IPS DF 6.9 (cell line): ENCODE measurements around the gene LIMCH1.

Experiments used
- DNase-seq: peaks from one replicate; pipeline ENCODE4 v3.0.0-alpha.2; 2013; ENCODE audit warnings: low read depth, low spot score
- H3K27ac ChIP-seq: one replicate; pipeline ENCODE4 v1.5.1; 2013; ENCODE audit warnings: low read length, control low read depth
- H3K27me3 ChIP-seq: 2 replicates; pipeline ENCODE4 v1.6.1; 2013; ENCODE audit warnings: mild to moderate bottlenecking, low read length; ENCODE audit not compliant: control insufficient read depth, insufficient read depth
- H3K36me3 ChIP-seq: 2 replicates; pipeline ENCODE4 v1.6.1; 2013; ENCODE audit warnings: low read length; ENCODE audit not compliant: control insufficient read depth, insufficient read depth
- H3K4me1 ChIP-seq: 2 replicates; pipeline ENCODE4 v1.6.1; 2013; ENCODE audit warnings: low read length; ENCODE audit not compliant: control insufficient read depth, insufficient read depth
- H3K4me3 ChIP-seq: 2 replicates; pipeline ENCODE4 v1.5.1; 2013; ENCODE audit warnings: mild to moderate bottlenecking, low read length
- H3K9me3 ChIP-seq: 2 replicates; pipeline ENCODE4 v1.6.1; 2013; ENCODE audit warnings: low read length, inconsistent platforms; ENCODE audit not compliant: control insufficient read depth, insufficient read depth
- WGBS: extraction: QIAGEN DNeasy Blood & Tissue Kit; methylation state at CpG from one replicate; pipeline ENCODE4 v1.1.7; 2013; ENCODE audit warnings: mixed read lengths, missing lambda C conversion rate; ENCODE audit not compliant: insufficient read length, insufficient coverage; 5-methylcytosine and 5-hydroxymethylcytosine counted together

The LIMCH1 gene

DNA sequence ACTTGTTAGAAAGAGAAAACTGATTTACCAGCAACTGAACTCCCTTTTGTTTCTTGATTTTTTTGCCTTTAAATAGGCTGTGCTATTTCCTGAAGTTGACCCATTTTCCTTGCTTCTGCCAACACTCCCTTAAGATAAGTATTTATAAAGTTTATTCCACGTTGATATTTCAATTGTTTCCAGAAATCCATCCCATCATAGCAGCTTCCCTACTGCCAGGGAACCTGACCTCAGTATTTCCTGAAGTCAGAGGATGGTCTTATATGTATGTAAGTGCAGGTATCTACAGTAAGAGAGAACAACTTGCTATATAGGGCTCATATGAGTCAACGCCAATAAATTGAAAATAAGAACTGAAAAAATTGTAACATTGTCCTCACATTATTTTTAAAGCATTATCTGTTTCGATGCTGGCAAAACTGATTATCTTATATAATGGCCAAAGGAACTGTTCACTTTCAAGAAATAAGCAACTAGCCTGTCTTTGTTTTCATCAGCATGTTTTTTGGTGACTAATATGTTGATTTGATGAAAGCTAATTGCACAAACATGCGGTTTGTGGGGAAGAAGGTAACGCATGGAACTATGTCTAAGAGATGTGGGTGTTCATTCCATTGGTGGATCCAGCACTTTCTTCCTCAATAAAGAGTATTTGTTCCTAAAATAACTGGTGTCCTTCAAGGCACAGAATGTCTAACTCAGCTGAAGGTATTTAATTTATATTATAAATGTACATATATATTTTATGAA is 4.7 kb downstream of the LIMCH1 start:
- no peak overlapping the region for H3K27ac ChIP-seq

DNA sequence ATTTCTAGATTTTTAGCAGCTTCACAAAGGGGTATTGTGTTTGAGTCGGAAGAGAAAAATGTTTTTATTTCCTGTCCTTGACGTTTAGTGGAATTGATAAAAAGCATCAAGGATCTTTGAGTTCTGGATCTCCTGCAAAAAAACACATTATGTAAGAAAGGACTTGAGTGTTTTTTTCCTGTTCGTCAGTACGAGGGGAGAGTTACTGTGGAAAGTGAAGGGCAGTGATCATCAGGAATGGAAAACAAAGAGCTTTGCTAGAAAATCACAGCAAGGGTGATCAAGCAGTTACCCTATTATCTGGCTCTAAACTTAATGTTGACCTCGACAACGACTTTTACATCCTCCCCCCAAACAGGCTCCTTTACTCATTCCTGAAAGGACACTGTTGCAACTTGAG is 7.3 kb downstream of the LIMCH1 start:
- DNase-seq, result no peak
- WGBS, result no CpG with 5 or more reads among the region's 6 CpGs
- Histone ChIP-seq H3K4me1 (no peaks in the 10 kb centered on the region; the same call in 1 of the 2 replicates), H3K27me3 (no peaks in the 10 kb centered on the region), H3K4me3 (no peak overlapping the region), H3K27ac (no peak overlapping the region), H3K9me3 (no peaks in the 10 kb centered on the region), H3K36me3 (no peaks in the 10 kb centered on the region)

More for the DNA sequence above, 4.7 kb downstream of the LIMCH1 start:
- Histone ChIP-seq H3K9me3 (no peaks in the 10 kb centered on the region), H3K36me3 (no peaks in the 10 kb centered on the region), H3K4me3 (no peak overlapping the region), H3K27me3 (no peaks in the 10 kb centered on the region), H3K4me1 (no peaks in the 10 kb centered on the region; the same call in 1 of the 2 replicates)
- WGBS, result no CpG with 5 or more reads among the region's 5 CpGs
- DNase-seq, result no peak

- WGBS, result no CpG with 5 or more reads among the region's 2 CpGs
Observed at GRCh38 chr4:41546638-41547037, 8.7 kb downstream of the LIMCH1 start.

GRCh38 chr4:41548305-41548880 is 10.4 kb downstream of the LIMCH1 start:
- no peak overlapping the region for H3K4me3 ChIP-seq
- no peaks in the 10 kb centered on the region for H3K9me3 ChIP-seq
- no peaks in the 10 kb centered on the region for H3K36me3 ChIP-seq
- DNase-seq, result no peak
- no peaks in the 10 kb centered on the region for H3K4me1 ChIP-seq
- no peak overlapping the region for H3K27ac ChIP-seq
- no CpG with 5 or more reads among the region's 3 CpGs for WGBS
- no peaks in the 10 kb centered on the region for H3K27me3 ChIP-seq

More at GRCh38 chr4:41546638-41547037, 8.7 kb downstream of the LIMCH1 start:
- DNase-seq, result no peak
- no peaks in the 10 kb centered on the region for H3K9me3 ChIP-seq
- H3K4me3 ChIP-seq, result no peak overlapping the region
- no peaks in the 10 kb centered on the region; the same call in 1 of the 2 replicates for H3K4me1 ChIP-seq
- no peaks in the 10 kb centered on the region for H3K27me3 ChIP-seq
- H3K36me3 ChIP-seq, result no peaks in the 10 kb centered on the region
- no peak overlapping the region for H3K27ac ChIP-seq

- no peak overlapping the region for H3K4me3 ChIP-seq
- no peak for DNase-seq
- H3K27ac ChIP-seq, result no peak overlapping the region
- H3K4me1 ChIP-seq, result no peaks in the 10 kb centered on the region
- no peaks in the 10 kb centered on the region for H3K27me3 ChIP-seq
- H3K36me3 ChIP-seq, result no peaks in the 10 kb centered on the region
- H3K9me3 ChIP-seq, result no peaks in the 10 kb centered on the region
- WGBS, result no CpG with 5 or more reads among the region's 3 CpGs
Observed at GRCh38 chr4:41549478-41549877, 11.5 kb downstream of the LIMCH1 start.

DNA sequence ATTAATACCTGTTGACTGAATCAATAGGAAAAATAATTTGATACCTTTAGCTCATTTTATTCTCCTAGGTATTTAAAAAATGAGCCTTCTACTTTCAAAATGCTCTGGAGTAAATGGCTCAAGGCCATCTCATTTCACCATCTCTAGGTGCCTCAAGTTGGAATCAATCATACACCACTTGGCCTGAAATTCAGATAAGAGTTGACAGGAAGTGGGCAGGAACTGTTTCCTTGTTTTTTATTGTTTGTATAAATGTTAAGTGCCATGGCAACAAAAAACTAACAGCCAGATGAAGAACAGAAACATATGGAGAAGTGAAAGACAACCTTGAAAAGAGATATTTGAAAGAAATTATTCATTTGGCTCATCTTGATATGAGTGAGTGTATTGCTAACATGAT is 12.4 kb downstream of the LIMCH1 start:
- H3K27me3 ChIP-seq, result no peaks in the 10 kb centered on the region
- H3K27ac ChIP-seq, result no peak overlapping the region
- H3K4me3 ChIP-seq, result no peak overlapping the region
- no peak for DNase-seq
- H3K4me1 ChIP-seq, result no peaks in the 10 kb centered on the region
- no peaks in the 10 kb centered on the region for H3K9me3 ChIP-seq
- no peaks in the 10 kb centered on the region for H3K36me3 ChIP-seq

DNA sequence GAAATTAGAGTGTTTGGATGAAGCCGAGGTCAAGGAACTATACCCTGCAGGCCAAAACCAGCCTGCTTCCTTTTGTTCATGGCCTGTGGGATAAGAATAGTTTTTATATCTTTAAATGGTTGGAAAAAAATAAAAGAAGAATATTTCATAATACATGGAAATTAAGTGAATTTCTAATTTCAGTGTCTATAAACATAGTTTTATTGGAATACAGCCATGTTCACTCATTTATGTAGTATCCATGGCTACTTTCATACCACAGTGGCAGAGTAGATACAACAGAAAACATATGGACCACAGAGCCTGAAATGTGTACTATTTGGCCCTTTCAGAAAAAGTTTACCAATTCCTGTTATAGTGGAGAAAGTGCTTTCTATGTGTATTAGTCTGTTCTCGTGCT is 13.6 kb downstream of the LIMCH1 start:
- no CpG with 5 or more reads among the region's 2 CpGs for whole genome bisulfite sequencing
- no peak overlapping the region for H3K27ac ChIP-seq
- no peaks in the 10 kb centered on the region for H3K27me3 ChIP-seq
- no peaks in the 10 kb centered on the region for H3K4me1 ChIP-seq
- H3K36me3 ChIP-seq, result no peaks in the 10 kb centered on the region
- no peak for DNase-seq
- H3K9me3 ChIP-seq, result no peaks in the 10 kb centered on the region
- H3K4me3 ChIP-seq, result no peak overlapping the region

- no CpG with 5 or more reads among the region's 4 CpGs for WGBS
- Histone ChIP-seq H3K4me3 (no peak overlapping the region), H3K27ac (no peak overlapping the region), H3K9me3 (no peaks in the 10 kb centered on the region), H3K27me3 (no peaks in the 10 kb centered on the region), H3K4me1 (no peaks in the 10 kb centered on the region), H3K36me3 (no peaks in the 10 kb centered on the region)
- no peak for DNase-seq
Observed at GRCh38 chr4:41554905-41555304, 16.9 kb downstream of the LIMCH1 start.

- H3K36me3 ChIP-seq, result no peaks in the 10 kb centered on the region
- no peak overlapping the region for H3K4me3 ChIP-seq
- H3K4me1 ChIP-seq, result no peaks in the 10 kb centered on the region
- no peaks in the 10 kb centered on the region for H3K27me3 ChIP-seq
- no CpG with 5 or more reads among the region's 1 CpG for WGBS
- H3K27ac ChIP-seq, result no peak overlapping the region
- no peaks in the 10 kb centered on the region for H3K9me3 ChIP-seq
- DNase-seq, result no peak
Observed at GRCh38 chr4:41556526-41556925, 18.6 kb downstream of the LIMCH1 start.

GRCh38 chr4:41559940-41560516 is 22.1 kb downstream of the LIMCH1 start:
- Histone ChIP-seq H3K27me3 (no peaks in the 10 kb centered on the region), H3K36me3 (no peaks in the 10 kb centered on the region), H3K27ac (no peak overlapping the region), H3K4me1 (no peaks in the 10 kb centered on the region), H3K4me3 (no peak overlapping the region), H3K9me3 (no peaks in the 10 kb centered on the region)
- DNase-seq, result no peak
- WGBS, result no CpG with 5 or more reads among the region's 2 CpGs
